Measurements from ENCODE around the gene IL26.

Gene IL26

GRCh38 chr12:68235576-68235975 is 10.0 kb upstream of the IL26 start:
- no peaks in the 10 kb centered on the region for H4K20me1 ChIP-seq
- H3K9me3 ChIP-seq (replicated peaks in 1 of 11): 0 out of 22 replicates have a peak, but pooled peaks cover 0 to 3% (median 0%) of the 10 kb centered on the region in 11 experiments
- no peak overlapping the region for H3K27ac ChIP-seq
- H3K36me3 ChIP-seq: no peaks in the 10 kb centered on the region
- H3K4me1 ChIP-seq: peaks cover 20 to 30% (median 25%) of the 10 kb centered on the region in 10 experiments
- no peak overlapping the region for H3K9ac ChIP-seq
- H3K4me3 ChIP-seq: no peak overlapping the region
- no peaks in the 10 kb centered on the region for H3K27me3 ChIP-seq
- H3K4me2 ChIP-seq: peak overlapping the region in 2 of 11 experiments; percentile 79 to 85; a peak in 1 of 22 replicates
- no peak for TF ChIP-seq Cebpa-rat (IDR thresholded peaks at IDR 0.05)

- Histone ChIP-seq H3K4me2 (no peak overlapping the region), H3K36me3 (no peaks in the 10 kb centered on the region), H3K4me1 (peaks cover 20 to 23% (median 22%) of the 10 kb centered on the region in 10 experiments), H3K9me3 (replicated peaks in 1 of 11) (0 out of 22 replicates have a peak, but pooled peaks cover 0 to 3% (median 0%) of the 10 kb centered on the region in 11 experiments), H4K20me1 (no peaks in the 10 kb centered on the region), H3K9ac (no peak overlapping the region), H3K27ac (no peak overlapping the region), H3K27me3 (no peaks in the 10 kb centered on the region), H3K4me3 (no peak overlapping the region)
- no peak for TF ChIP-seq Cebpa-rat (IDR thresholded peaks at IDR 0.05)
Measured at GRCh38 chr12:68234140-68234539, 8.5 kb upstream of the IL26 start.

- no peak overlapping the region for H3K4me2 ChIP-seq
- H3K4me3 ChIP-seq: no peak overlapping the region
- no peaks in the 10 kb centered on the region for H3K27me3 ChIP-seq
- no peaks in the 10 kb centered on the region for H3K36me3 ChIP-seq
- H3K27ac ChIP-seq: no peak overlapping the region
- no peak for TF ChIP-seq Cebpa-rat (IDR thresholded peaks at IDR 0.05)
- H3K4me1 ChIP-seq: peaks cover 20 to 23% (median 22%) of the 10 kb centered on the region in 10 experiments
- 0 out of 22 replicates have a peak, but pooled peaks cover 0 to under 1% (median 0%) of the 10 kb centered on the region in 11 experiments for H3K9me3 ChIP-seq (replicated peaks in 1 of 11)
- H3K9ac ChIP-seq: no peak overlapping the region
- H4K20me1 ChIP-seq: no peaks in the 10 kb centered on the region
Measured at GRCh38 chr12:68233498-68233897, 7.9 kb upstream of the IL26 start.

GRCh38 chr12:68231691-68232090 is 6.1 kb upstream of the IL26 start:
- Histone ChIP-seq H3K9me3 (replicated peaks in 1 of 11) (no peaks in the 10 kb centered on the region), H3K4me1 (peaks cover 7 to 10% (median 7%) of the 10 kb centered on the region in 10 experiments), H3K4me2 (no peak overlapping the region), H3K36me3 (no peaks in the 10 kb centered on the region), H3K27me3 (no peaks in the 10 kb centered on the region), H3K4me3 (no peak overlapping the region), H3K9ac (no peak overlapping the region), H4K20me1 (no peaks in the 10 kb centered on the region), H3K27ac (no peak overlapping the region)
- TF ChIP-seq Cebpa-rat (IDR thresholded peaks at IDR 0.05): no peak

- H3K4me2 ChIP-seq: no peak overlapping the region
- TF ChIP-seq Cebpa-rat (IDR thresholded peaks at IDR 0.05): no peak
- H3K36me3 ChIP-seq: no peaks in the 10 kb centered on the region
- no peak overlapping the region for H3K27ac ChIP-seq
- H3K27me3 ChIP-seq: no peaks in the 10 kb centered on the region
- H3K4me3 ChIP-seq: no peak overlapping the region
- H3K9ac ChIP-seq: no peak overlapping the region
- H3K9me3 ChIP-seq (replicated peaks in 1 of 11): no peaks in the 10 kb centered on the region
- no peaks in the 10 kb centered on the region for H4K20me1 ChIP-seq
- peaks cover 2 to 5% (median 3%) of the 10 kb centered on the region in 10 experiments; a peak in 18 of 20 replicates for H3K4me1 ChIP-seq
Measured at GRCh38 chr12:68231229-68231628, 5.6 kb upstream of the IL26 start.

- Histone ChIP-seq H3K9ac (no peak overlapping the region), H3K4me3 (no peak overlapping the region), H3K4me2 (no peak overlapping the region), H3K27me3 (no peaks in the 10 kb centered on the region), H3K9me3 (replicated peaks in 1 of 11) (no peaks in the 10 kb centered on the region), H3K36me3 (no peaks in the 10 kb centered on the region), H4K20me1 (no peaks in the 10 kb centered on the region), H3K27ac (no peak overlapping the region), H3K4me1 (no peaks in the 10 kb centered on the region)
- no peak for TF ChIP-seq Cebpa-rat (IDR thresholded peaks at IDR 0.05)
Measured at GRCh38 chr12:68229956-68230355, 4.3 kb upstream of the IL26 start.

GRCh38 chr12:68227356-68227755 is 1.7 kb upstream of the IL26 start:
- peaks cover 0 to 5% (median 0%) of the 10 kb centered on the region in 10 experiments; a peak in 1 of 20 replicates for H3K4me1 ChIP-seq
- no peaks in the 10 kb centered on the region for H3K9me3 ChIP-seq (replicated peaks in 1 of 11)
- no peak overlapping the region for H3K4me3 ChIP-seq
- H3K9ac ChIP-seq: no peak overlapping the region
- H3K4me2 ChIP-seq: no peak overlapping the region
- H4K20me1 ChIP-seq: no peaks in the 10 kb centered on the region
- no peak overlapping the region for H3K27ac ChIP-seq
- no peaks in the 10 kb centered on the region for H3K36me3 ChIP-seq
- TF ChIP-seq Cebpa-rat (IDR thresholded peaks at IDR 0.05): no peak
- H3K27me3 ChIP-seq: no peaks in the 10 kb centered on the region

- H3K27me3 ChIP-seq: no peaks in the 10 kb centered on the region
- no peak overlapping the region for H3K4me3 ChIP-seq
- H4K20me1 ChIP-seq: no peaks in the 10 kb centered on the region
- H3K4me1 ChIP-seq: peaks cover 0 to 5% (median 0%) of the 10 kb centered on the region in 10 experiments; a peak in 1 of 20 replicates
- no peak overlapping the region for H3K27ac ChIP-seq
- no peak overlapping the region for H3K4me2 ChIP-seq
- no peak for TF ChIP-seq Cebpa-rat (IDR thresholded peaks at IDR 0.05)
- H3K9ac ChIP-seq: no peak overlapping the region
- no peaks in the 10 kb centered on the region for H3K9me3 ChIP-seq (replicated peaks in 1 of 11)
- no peaks in the 10 kb centered on the region for H3K36me3 ChIP-seq
Measured at GRCh38 chr12:68224613-68225285, 861 bp downstream of the IL26 start.

- no peak for TF ChIP-seq Cebpa-rat (IDR thresholded peaks at IDR 0.05)
Measured at GRCh38 chr12:68223067-68223747, 2.4 kb downstream of the IL26 start.

More at GRCh38 chr12:68223067-68223747, 2.4 kb downstream of the IL26 start:
- Histone ChIP-seq H3K36me3 (no peaks in the 10 kb centered on the region), H4K20me1 (no peaks in the 10 kb centered on the region), H3K4me2 (peak overlapping the region in 4 of 11 experiments; percentile 5 to 52 (median 32); a peak in 5 of 22 replicates), H3K4me1 (peaks cover 0 to 5% (median 0%) of the 10 kb centered on the region in 10 experiments; a peak in 1 of 20 replicates), H3K4me3 (no peak overlapping the region), H3K9ac (no peak overlapping the region), H3K27me3 (no peaks in the 10 kb centered on the region), H3K9me3 (replicated peaks in 1 of 11) (no peaks in the 10 kb centered on the region), H3K27ac (no peak overlapping the region)
